ENCODE data around the gene TSPAN12.
A peak's percentile ranks its signal among the peaks of the same experiment; 100 is the strongest.

Gene TSPAN12

DNA sequence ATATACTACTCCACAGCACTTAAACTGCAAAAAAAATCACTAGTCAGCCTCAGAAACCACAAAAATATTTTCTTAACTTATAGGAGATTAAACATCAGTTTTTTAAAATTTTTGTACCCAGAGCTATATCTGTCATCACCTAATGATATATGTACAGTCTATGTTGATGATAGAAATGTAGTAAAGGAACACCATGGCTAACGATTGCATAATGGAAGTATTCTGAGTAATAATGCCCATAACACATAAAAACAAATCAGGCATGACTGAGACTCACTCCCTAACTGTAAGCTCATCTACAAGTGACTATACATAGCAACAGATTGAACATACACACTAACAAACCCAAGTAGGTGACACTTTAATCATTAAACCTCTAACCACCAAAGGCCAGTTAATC is 51.3 kb downstream of the TSPAN12 start:
- H3K27me3 ChIP-seq (ENCODE audit: insufficient read depth, low read depth), result no peaks in the 10 kb centered on the region
- no peaks in the 10 kb centered on the region for H3K79me2 ChIP-seq (ENCODE audit: insufficient read depth, low read depth)
- no peak overlapping the region for H3K9ac ChIP-seq
- H3K4me3 ChIP-seq (IDR thresholded peaks at IDR 0.05; ENCODE audit: insufficient read depth, low read depth, low read length), result no peak overlapping the region
- no peak overlapping the region for H3K27ac ChIP-seq
- no peak overlapping the region for H3K4me2 ChIP-seq
- no peaks in the 10 kb centered on the region for H4K20me1 ChIP-seq (ENCODE audit: insufficient read depth)
- no peaks in the 10 kb centered on the region for H3K36me3 ChIP-seq (ENCODE audit: insufficient read depth)
- H2AFZ ChIP-seq (ENCODE audit: low read depth), result no peak overlapping the region
- H3K4me1 ChIP-seq (ENCODE audit: low read depth, poor library complexity, severe bottlenecking), result no peaks in the 10 kb centered on the region
- TF ChIP-seq, protein P1, sequence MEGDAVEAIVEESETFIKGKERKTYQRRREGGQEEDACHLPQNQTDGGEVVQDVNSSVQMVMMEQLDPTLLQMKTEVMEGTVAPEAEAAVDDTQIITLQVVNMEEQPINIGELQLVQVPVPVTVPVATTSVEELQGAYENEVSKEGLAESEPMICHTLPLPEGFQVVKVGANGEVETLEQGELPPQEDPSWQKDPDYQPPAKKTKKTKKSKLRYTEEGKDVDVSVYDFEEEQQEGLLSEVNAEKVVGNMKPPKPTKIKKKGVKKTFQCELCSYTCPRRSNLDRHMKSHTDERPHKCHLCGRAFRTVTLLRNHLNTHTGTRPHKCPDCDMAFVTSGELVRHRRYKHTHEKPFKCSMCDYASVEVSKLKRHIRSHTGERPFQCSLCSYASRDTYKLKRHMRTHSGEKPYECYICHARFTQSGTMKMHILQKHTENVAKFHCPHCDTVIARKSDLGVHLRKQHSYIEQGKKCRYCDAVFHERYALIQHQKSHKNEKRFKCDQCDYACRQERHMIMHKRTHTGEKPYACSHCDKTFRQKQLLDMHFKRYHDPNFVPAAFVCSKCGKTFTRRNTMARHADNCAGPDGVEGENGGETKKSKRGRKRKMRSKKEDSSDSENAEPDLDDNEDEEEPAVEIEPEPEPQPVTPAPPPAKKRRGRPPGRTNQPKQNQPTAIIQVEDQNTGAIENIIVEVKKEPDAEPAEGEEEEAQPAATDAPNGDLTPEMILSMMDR (conservative IDR thresholded peaks at IDR 0.05; ENCODE audit: low read depth, low read length), result no peak

DNA sequence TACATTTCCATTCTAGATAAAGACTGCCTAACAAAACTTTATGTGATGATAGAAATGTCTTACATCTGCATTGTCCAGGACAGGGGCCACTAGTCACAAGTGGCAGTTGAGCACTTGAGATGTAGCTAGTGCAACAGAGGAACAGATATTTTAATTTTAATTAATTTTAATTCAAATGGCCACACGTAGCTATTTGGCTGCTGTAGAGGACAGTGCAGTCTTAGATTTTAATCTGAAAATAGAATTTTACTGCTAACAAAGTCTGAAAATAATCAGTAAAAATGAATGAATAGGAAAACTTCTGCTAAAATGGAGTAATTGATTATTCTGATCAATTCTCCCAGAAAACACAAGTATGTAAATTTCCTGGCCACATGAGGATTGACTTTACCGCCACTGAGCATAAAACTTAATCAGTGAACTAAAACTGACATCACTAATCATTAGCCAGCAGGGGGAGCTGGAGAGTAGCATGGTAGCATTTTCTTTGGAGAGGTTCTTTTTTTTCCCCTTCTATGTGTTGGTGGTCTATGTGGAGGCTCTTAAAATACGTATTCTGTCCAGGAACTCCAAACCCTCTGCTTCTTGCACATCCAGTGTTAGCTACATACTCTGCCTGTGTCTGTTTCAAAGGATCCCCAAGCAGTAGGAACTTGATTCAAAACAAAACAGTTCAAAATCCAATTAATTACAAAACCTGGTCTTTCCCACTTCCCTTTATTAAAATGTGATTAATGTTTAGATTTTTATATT is 52.1 kb downstream of the TSPAN12 start:
- H3K27me3 ChIP-seq (ENCODE audit: insufficient read depth, low read depth), result no peaks in the 10 kb centered on the region
- no peak overlapping the region for H3K9ac ChIP-seq

DNA sequence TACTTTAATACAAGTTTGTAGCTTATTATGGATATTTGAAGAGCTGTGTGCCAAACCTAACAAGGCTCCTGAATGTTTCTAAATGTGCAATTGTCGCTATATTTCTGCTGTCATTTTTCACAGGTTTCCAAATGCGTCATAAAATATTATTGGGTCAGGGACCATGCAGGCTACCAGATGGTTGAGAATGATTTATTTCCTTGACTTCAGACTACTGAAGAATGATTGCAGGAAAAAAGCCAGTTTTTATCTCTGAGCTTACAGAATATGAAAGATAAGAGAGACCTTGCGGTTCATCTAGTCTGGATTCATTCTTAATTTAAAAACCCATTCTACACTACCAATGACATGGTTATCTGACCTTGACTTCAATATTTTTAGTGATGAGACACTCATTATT is 55.2 kb downstream of the TSPAN12 start:
- Histone ChIP-seq H3K9ac (no peak overlapping the region), H4K20me1 (ENCODE audit: insufficient read depth) (no peaks in the 10 kb centered on the region), H3K79me2 (ENCODE audit: insufficient read depth, low read depth) (no peaks in the 10 kb centered on the region), H2AFZ (ENCODE audit: low read depth) (no peak overlapping the region), H3K27me3 (ENCODE audit: insufficient read depth, low read depth) (no peaks in the 10 kb centered on the region), H3K36me3 (ENCODE audit: insufficient read depth) (no peaks in the 10 kb centered on the region), H3K4me3 (IDR thresholded peaks at IDR 0.05; ENCODE audit: insufficient read depth, low read depth, low read length) (no peak overlapping the region), H3K27ac (no peak overlapping the region), H3K4me1 (ENCODE audit: low read depth, poor library complexity, severe bottlenecking) (no peaks in the 10 kb centered on the region), H3K4me2 (no peak overlapping the region)
- TF ChIP-seq, protein P1 (conservative IDR thresholded peaks at IDR 0.05; ENCODE audit: low read depth, low read length), result no peak

More for the DNA sequence above, 52.1 kb downstream of the TSPAN12 start:
- H3K4me3 ChIP-seq (IDR thresholded peaks at IDR 0.05; ENCODE audit: insufficient read depth, low read depth, low read length), result no peak overlapping the region
- H3K27ac ChIP-seq, result no peak overlapping the region
- H3K79me2 ChIP-seq (ENCODE audit: insufficient read depth, low read depth), result no peaks in the 10 kb centered on the region
- TF ChIP-seq, protein P1 (conservative IDR thresholded peaks at IDR 0.05; ENCODE audit: low read depth, low read length), result peak; percentile 95
- no peak overlapping the region for H2AFZ ChIP-seq (ENCODE audit: low read depth)
- no peaks in the 10 kb centered on the region for H3K4me1 ChIP-seq (ENCODE audit: low read depth, poor library complexity, severe bottlenecking)
- no peaks in the 10 kb centered on the region for H4K20me1 ChIP-seq (ENCODE audit: insufficient read depth)
- no peaks in the 10 kb centered on the region for H3K36me3 ChIP-seq (ENCODE audit: insufficient read depth)
- H3K4me2 ChIP-seq, result no peak overlapping the region

DNA sequence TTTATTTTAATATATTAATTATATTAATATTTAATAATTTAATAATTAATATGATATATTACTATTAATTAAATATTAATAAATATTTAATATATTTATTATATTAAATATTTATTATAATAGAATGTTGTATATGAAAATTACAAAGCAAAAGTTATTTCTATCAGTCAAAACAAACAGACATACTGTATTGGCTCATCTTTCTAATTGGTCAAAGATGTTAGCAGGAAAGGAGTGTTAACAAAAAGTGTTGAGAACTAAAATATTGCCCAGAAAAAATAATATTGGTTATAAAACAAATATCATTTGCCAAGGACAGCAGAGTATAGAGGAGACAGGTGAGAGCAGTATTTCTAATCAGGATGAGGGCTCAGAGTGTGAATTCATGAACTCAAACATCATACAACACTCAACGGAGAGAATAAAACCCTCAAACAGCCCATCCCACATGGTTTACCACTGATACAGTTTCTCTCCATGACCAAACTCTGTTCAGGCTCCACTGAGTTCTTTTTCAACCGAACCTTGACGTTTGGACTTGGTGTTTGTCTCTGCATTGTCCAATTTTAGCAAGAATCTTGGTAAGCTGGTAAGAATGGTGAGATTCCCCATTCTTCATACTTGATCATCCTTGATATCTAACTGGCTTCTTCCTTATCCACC is 58.0 kb downstream of the TSPAN12 start:
- Histone ChIP-seq H3K79me2 (ENCODE audit: insufficient read depth, low read depth) (no peaks in the 10 kb centered on the region), H4K20me1 (ENCODE audit: insufficient read depth) (no peaks in the 10 kb centered on the region), H3K4me1 (ENCODE audit: low read depth, poor library complexity, severe bottlenecking) (no peaks in the 10 kb centered on the region), H3K4me2 (no peak overlapping the region), H3K9ac (no peak overlapping the region), H2AFZ (ENCODE audit: low read depth) (no peak overlapping the region), H3K27ac (no peak overlapping the region), H3K4me3 (IDR thresholded peaks at IDR 0.05; ENCODE audit: insufficient read depth, low read depth, low read length) (no peak overlapping the region), H3K36me3 (ENCODE audit: insufficient read depth) (no peaks in the 10 kb centered on the region), H3K27me3 (ENCODE audit: insufficient read depth, low read depth) (no peaks in the 10 kb centered on the region)
- TF ChIP-seq, protein P1 (conservative IDR thresholded peaks at IDR 0.05; ENCODE audit: low read depth, low read length), result no peak

Measured in KMS-11 (cell line).